ENCODE data around the gene C1QTNF5.

GRCh38 chr11:119356349-119357031 lies 15.8 kb upstream of the C1QTNF5 start:
- TF ChIP-seq CTCF (IDR thresholded peaks at IDR 0.05; ENCODE audit: poor library complexity), result peak; percentile 84
- TF ChIP-seq EZH2phosphoT487 (IDR thresholded peaks at IDR 0.05; ENCODE audit: low read depth, severe bottlenecking, unreplicated experiment), result no peak
- TF ChIP-seq EZH2 (IDR thresholded peaks at IDR 0.05; ENCODE audit: borderline replicate concordance), result no peak

Data from hepatocyte (in vitro differentiated cells).